ENCODE measurements around the gene COL6A2.
"Not testable (repeated sequence)": the region's sequence is repeated elsewhere in the genome, so short reads cannot be mapped to it uniquely, and the experiment has no call there.

The COL6A2 gene

DNA sequence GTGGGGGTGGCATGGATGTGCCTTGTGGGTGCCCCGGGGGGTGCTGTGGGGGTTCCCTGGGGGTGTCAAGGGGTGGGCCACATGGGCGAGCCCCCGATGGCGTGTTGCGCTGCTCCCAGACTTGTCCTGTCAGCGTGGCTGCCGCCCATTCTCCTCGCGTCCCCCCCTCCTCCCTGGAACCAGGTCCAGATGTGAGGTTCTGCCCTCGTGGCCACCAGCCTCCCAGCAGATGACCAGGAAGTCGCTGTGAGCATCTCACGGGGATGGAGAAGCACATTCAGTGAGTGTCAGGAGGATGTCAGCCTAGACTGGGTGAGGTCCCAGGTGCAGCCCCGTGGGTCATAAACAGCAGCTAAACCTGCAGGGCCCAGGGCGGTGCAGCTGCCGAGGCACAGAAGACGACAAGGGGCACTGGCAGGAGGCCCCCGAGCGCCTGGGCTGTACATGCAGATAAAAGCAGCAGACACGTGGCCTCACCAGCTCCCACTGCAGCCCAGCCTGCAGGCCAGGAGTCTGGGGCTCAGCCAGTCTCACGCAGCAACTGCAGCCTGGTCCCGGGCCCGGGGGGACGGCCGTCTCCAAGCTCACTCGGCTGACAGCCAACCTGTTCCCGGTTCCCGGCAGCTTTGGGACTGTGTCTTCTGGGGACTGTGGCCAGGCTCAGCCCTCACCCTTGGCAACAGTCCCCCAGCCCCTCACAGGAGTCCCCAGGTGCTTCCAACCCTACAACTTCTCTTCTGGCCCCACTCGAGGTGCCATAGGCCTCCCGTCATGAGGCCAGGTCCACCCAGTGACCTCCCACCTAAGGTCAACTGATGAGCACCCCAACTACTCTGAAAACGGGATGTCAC lies 17.5 kb upstream of the COL6A2 start:
- DNase-seq = no peak

DNA sequence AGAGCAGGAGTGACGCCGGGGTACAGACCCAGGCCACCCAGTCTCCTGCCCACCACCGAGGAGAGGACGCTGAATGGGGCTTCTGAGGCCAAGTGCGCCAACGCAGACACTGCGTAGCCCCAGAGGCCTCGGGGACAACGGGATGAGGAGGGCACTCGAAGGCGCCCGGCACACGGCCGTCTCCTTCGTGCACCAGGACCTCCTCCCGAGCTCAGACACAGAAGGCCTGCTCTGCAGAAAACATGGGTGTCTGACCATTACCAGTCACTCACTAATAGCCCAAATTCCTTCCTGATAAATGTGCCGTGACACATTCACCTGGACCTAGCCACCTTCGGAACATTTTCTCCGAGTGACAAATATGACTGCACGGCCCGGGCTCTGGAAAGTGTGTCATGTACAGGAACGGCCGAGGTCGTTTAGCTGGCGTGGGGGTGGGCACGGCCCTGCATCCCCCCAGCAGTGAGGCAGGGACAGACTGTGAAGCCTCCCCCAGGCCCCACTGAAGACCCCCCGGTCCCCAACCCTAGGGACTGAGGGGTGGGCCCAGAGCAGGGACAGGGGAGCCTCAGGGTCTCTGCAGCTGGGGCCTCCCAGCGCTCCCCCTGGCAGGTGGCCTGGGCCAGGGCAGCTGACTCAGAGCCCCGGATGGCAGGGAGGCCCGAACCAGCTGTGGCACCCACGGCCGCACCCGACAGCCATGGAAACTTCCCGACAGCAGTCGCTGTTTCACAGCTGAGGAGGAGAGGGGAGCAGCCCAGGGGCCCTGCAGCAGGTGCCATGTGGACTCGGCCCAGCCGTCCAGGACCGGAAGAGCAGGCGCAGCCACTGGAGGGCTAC lies 16.7 kb upstream of the COL6A2 start:
- no peak for DNase-seq

GRCh38 chr21:46081862-46082712 lies 15.8 kb upstream of the COL6A2 start:
- no peak for DNase-seq

GRCh38 chr21:46082713-46082962 lies 15.3 kb upstream of the COL6A2 start:
- DNase-seq = no peak

- no peak for DNase-seq
These were observed 14.7 kb upstream of the COL6A2 start for GRCh38 chr21:46082963-46083790.

GRCh38 chr21:46083791-46084561 lies 13.9 kb upstream of the COL6A2 start:
- DNase-seq = no peak

DNA sequence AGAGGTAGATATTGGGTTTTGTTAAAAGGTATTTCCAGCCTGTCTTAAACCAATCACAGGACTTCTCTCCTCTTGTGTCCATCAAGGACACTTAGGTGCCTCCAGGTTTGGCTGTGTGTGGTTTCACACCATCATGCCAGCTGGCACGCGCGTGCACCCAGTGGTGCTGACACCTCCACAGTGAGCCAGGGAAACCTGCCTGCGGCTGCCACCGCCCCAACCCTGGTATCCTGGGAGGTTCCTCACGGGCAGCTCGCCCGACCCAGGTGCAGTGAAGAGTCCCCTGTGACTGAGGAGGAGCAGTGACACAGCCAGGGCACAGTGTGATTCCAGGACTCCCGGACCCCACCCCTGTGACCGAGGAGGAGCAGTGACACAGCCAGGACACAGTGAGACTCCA lies 13.2 kb upstream of the COL6A2 start:
- no peak for DNase-seq

DNA sequence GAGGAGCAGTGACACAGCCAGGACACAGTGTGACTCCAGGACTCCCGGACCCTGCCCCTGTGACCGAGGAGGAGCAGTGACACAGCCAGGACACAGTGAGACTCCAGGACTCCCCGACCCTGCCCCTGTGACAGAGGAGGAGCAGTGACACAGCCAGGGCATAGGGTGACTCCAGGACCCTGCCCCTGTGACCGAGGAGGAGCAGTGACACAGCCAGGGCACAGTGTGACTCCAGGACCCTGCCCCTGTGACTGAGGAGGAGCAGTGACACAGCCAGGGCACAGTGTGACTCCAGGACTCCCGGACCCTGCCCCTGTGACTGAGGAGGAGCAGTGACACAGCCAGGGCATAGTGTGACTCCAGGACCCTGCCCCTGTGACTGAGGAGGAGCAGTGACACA lies 12.7 kb upstream of the COL6A2 start:
- not testable (repeated sequence) for DNase-seq

GRCh38 chr21:46087641-46088040 lies 10.3 kb upstream of the COL6A2 start:
- DNase-seq = no peak

- no peak for DNase-seq
These were observed 9.7 kb upstream of the COL6A2 start for GRCh38 chr21:46088189-46088588.

DNA sequence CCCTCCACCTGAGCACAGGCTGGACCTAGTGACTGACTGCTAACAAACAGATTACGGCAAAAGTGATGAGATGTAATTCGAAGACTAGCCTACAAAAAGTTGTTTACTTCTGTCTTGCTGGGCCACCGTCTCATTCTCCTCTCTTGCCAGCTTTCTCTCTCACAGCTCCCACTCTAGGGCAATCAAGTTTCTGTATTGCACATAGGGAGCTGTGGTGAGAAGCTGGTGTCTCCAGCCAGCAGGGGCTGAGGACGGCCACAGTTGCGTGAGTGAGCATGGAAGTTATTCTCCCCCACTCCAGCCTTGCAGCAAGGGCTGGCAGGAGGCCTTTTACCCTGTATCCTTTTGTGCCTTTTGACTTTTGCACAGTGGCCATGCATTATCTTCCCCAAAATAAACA lies 8.6 kb upstream of the COL6A2 start:
- no peak for DNase-seq

GRCh38 chr21:46091118-46091517 lies 6.8 kb upstream of the COL6A2 start:
- DNase-seq = no peak

DNA sequence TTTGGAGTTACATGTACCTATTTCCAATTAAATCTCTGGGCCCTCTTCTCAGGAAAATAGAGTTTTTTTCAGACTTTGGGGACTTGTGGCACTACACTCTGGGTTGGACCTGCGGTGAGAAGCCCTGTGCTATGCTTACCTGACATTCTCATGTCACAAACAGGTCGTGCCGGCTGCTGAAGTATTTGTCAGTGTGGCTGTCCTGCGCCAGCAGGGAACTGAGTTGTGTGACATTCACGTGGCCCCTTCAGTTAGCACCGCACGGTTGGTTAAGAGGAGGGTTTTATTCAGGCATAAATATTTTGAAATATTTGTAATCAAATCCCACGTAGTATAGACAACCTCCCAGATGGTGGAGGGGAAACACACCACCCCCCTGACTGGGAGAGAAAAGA lies 6.3 kb upstream of the COL6A2 start:
- no peak for DNase-seq

- no peak for DNase-seq
These were observed 5.7 kb upstream of the COL6A2 start for GRCh38 chr21:46092026-46092764.

DNA sequence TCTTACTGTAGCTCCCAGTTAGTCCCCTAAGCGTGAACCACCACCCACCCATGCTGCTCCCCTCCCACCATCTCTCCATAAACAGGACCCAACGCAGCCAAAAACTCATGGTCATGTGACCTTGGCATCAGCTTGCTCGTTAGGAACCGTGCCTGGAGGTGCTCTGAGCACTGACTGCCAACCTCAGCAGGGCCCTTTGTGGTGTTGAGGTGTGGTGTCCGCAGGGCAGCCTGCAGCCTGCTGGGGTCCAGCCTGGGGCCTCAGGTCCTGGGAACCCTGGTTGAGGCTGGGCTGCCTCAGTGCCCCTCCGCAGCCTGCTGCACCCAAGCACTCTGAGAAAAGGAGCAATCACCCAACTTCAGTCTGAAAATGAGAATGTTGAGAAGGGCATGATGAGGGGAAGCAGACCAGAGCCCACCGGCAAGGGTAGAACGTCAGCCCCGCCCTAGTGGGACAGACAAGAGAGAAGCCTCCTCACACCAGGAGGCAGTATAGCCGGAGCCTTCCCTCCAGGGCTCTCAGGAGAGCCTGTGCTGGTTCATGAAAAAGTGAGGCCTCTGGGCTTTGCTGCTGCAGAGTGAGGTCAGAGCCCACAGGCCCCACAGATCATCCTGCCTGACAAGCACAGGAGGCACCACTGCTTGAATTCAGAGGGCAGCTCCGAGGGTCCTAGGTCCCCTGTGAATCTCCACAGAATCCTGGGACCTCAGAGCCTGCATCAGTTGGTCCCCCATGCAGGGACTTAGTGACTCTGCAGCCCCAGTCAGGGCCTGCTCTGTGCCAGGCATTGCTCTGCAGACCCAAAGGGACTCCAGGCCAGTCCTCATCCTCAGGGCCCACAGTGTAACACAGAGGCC lies 4.9 kb upstream of the COL6A2 start:
- DNase-seq = no peak

DNA sequence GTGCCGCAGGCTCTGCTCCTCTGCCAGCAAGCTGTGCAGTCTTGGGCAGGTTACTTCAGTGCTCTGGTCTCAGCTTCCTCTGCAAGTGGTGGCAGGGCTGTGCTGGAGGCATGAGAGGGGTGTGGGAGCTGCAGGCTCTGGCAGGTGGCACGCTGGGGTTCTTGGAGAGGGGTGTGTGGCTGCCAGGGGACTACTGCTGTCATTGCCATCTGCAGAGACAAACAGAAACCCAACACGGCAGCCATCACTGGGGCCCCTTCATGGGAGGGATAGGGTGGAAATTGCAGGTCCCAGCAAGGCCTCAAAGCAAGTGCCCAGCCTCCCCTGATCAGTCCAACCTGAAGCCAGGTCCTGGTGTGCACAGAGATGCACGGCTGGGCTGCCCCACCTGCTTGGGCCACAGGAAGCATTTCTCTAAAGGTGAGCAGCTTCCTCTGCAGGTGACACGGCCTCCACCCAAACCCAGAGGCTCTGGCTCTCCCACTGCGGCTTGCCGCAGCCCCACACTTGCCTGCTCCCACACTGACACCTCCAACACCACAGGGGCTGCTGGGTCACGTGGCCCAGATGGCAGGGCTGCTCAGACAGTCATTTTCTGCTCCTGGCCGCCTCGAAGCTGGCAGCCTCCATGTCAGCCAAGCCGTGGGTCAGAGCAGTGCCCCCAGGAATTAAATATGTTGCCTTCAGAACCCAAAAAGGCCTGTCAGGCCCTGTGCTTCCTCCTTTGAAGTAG lies 4.1 kb upstream of the COL6A2 start:
- DNase-seq = no peak

DNA sequence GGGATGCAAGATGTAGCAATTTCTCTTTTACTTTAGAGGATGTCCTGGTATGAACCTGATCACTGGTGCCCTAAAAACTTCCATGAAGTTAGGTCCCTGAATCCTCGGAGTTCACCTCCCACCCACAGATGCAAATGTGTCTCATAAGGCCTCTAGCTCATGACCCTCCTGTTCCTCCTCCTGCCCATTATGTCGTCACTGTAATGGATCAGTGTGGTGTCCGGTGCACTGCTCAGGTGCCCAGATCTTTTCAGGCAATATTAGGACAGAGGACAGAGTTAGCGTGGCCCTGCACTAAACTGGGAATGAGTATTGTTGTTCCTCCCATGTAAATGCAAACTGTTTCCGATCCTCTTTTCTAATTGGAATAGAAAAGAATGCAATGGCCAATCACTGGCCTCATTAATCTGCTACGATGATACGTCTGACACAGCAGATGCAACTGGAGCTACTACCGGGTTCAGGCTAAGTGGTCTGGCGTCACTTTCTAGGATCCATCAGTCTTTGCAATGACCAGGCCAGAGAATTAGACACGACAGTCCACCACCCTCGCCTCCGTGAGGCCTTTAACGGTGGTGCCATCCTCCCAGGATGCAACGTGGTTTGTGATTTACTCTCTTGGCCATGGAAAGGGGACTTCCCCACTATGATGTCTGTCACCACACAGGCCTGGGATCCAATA lies 3.4 kb upstream of the COL6A2 start:
- no peak for DNase-seq

DNA sequence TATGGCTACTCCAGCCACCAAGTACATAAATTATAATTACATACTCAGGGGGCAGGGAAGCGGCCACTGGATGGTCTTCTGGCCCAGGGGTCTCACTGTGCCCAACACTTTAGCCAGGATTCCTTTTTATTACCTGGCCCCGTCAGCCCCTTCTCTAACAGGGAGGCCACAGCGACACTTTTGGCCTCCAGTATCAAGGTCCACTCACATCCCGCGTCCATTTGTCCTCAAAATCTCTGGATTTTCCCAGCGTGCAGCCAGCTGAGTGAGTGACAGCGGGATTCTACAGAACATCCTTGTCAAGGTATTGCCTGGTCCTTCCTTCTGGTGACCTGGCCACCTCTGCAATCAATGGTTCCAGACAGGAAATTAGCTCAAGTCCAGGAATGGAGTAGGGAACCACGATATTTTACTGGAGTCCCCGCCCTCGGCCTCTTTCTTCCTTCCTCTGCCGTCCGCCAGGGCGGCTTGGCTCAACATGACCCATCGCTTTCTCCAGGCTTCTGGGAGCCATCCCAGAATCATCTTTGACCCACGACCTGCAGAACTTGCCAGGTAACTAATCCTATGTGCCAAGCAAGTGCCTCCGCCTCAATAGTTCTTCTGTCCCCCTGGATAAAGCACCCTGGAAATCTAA lies 2.7 kb upstream of the COL6A2 start:
- no peak for DNase-seq
